GM12801 (cell line): ENCODE data around the gene ALB.

Source experiments
- TF ChIP-seq, protein P1 (sequence below): IDR thresholded peaks from one replicate; pipeline ENCODE4 v1.5.1; 2011; ENCODE audit warnings: control low read depth; ENCODE audit not compliant: insufficient read length; ENCODE audit errors: extremely low read depth

ALB gene

DNA sequence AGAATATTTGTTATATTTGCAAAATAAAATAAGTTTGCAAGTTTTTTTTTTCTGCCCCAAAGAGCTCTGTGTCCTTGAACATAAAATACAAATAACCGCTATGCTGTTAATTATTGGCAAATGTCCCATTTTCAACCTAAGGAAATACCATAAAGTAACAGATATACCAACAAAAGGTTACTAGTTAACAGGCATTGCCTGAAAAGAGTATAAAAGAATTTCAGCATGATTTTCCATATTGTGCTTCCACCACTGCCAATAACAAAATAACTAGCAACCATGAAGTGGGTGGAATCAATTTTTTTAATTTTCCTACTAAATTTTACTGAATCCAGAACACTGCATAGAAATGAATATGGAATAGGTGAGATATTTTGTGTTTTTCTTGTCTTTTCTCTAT, 31.9 kb downstream of the ALB start, which contains the start of gene AFP:
Gene AFP, plus strand, starts transcription at position 238 of the 400 bp plus-strand sequence. Its CDS starts 42 bp downstream, at position 280.
- TF ChIP-seq, protein P1, sequence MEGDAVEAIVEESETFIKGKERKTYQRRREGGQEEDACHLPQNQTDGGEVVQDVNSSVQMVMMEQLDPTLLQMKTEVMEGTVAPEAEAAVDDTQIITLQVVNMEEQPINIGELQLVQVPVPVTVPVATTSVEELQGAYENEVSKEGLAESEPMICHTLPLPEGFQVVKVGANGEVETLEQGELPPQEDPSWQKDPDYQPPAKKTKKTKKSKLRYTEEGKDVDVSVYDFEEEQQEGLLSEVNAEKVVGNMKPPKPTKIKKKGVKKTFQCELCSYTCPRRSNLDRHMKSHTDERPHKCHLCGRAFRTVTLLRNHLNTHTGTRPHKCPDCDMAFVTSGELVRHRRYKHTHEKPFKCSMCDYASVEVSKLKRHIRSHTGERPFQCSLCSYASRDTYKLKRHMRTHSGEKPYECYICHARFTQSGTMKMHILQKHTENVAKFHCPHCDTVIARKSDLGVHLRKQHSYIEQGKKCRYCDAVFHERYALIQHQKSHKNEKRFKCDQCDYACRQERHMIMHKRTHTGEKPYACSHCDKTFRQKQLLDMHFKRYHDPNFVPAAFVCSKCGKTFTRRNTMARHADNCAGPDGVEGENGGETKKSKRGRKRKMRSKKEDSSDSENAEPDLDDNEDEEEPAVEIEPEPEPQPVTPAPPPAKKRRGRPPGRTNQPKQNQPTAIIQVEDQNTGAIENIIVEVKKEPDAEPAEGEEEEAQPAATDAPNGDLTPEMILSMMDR = no peak

DNA sequence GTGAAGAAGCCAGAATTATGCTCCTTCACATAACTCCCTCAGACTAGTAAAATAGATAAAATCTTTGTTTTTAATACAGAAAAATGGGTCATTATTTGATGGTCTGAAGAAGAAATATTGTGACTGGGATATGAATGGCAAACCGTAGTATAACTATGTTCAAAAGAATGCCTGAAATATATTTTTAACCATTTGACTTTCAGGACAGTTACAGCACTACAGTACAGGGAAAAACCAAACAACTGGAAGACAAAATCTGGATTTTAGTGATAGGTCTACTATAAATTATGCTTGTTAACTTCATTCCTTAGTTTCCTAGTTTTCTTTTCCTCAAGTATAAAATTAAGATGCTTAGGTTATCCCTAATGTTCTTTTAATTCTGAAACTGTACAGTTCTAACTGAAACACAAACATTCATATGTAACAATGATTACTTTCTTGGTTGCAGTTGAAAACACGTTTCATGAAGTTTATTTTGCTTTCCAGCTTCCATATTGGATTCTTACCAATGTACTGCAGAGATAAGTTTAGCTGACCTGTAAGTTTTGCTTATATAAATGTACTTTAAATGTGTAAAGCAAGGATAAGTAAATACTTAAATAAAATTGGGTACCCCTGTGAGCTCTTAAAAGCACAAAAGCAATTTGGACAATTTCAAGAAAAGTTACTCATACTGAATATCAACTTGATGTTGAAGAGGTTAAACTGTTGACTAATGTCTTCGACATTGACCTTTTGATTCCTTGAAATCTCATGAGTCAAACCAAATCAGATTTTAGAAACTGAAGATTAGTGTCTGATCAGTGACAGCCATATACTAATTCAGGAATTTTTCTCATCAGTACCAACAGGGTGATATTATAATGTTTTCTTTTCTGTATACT, 32.8 kb downstream of the ALB start:
- TF ChIP-seq, protein P1 = no peak

DNA sequence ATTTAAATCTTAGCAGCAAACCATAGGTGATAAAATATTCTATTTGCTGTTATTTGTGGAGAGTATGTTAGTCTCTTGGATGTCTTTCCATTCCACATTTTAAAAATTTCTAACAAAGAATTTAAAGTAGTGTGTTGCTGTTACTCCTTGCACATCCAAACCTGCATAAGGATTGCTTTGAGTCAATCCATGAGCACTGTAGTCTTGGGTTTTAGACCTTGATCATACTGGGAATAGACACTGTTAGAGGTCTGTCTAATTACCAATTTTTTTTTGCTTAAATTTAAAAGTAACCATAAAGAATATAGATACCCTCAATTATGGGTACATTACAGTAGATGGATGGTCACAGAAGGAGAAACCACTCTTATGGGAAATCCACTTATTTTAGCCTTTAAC, 33.5 kb downstream of the ALB start:
- TF ChIP-seq, protein P1 = no peak

DNA sequence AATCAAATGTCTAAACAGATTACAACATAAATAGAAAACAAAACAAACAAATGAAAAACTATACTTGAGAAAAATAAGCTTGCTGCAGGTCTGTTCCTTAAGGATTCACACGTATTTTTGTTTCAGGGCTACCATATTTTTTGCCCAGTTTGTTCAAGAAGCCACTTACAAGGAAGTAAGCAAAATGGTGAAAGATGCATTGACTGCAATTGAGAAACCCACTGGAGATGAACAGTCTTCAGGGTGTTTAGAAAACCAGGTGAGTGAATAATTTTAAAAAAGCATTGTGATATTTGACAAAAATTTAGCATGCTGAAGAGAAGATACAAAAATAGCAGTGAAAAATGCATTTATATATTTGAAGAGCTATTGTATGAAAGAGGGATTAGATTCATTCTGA, 34.0 kb downstream of the ALB start:
- TF ChIP-seq, protein P1 = no peak

DNA sequence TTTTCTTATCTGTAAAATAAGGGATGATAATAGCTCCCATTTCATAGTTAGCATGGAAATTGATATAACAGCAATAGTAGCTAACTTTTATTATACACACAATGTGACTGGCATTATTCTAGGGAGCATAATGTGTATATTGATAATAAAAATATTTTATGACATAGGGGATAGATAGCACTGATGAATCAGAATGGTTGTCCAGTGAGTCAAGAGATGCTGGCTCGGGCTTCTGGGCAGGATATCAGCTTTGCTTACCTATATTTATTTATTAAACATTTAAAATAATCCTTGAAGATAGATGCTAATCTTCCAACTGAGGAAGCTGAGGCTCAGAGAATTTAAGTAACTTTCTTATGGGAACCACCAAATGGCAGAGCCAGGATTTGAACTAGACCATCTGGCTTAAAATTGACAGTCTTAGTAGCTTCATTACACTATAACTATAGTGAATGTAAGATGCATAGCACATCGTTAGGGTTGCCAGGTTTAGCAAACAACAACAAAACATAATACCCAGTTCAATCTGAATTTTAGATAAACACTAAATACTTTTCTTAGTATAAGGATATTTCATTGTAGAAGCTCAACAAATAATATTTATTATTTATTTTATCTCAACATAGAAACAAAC, 34.6 kb downstream of the ALB start:
- TF ChIP-seq, protein P1 = no peak

DNA sequence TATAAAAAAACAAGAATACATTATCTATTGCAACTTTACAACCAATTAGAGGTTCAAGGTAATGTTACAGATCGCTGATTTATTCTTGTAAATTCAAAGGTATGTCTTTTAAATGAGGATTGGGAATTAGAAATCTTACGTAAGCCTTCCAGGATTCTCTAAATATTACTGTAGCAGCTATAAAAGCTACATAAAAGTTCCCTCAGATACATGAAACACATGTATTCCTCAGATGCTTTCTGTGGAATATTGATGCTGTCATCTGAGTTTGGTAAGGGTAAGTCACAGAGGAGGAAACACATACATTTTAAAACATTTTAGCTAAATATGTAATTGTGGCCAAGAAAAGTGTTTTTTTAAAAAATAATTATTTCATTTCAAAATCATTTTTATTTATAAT, 35.4 kb downstream of the ALB start:
- TF ChIP-seq, protein P1 = no peak

DNA sequence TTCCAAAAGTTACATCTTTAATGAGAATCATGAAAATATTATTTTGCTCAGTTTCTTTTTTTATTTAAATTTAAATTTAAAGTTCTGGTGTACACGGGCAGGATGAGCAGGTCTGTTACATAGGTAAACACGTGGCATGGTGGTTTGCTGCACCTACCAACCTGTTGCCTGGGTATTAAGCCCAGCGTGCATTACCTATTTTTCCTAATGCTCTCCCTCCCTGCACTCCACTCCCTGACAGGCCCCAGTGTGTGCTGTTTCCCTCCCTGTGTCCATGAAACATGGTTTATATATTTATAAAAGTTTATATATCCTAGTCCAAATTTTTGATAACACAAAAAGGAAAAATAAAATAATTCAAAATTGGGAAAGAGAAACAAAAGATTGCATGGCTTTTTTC, 35.9 kb downstream of the ALB start:
- TF ChIP-seq, protein P1 = no peak
